Esophagus muscularis mucosa (tissue), 4 donors: ENCODE measurements around the gene KCNQ2. TPM values are rescaled to one million over a fixed set of nuclear protein-coding genes. Genes with fewer than 3 reads are reported as not detected.

ENCODE experiments used
- DNase-seq: peaks from one replicate; pipeline ENCODE4 v3.0.0-alpha.2; 2017; ENCODE audit errors: extremely low spot score
- H3K27ac ChIP-seq, 4 donors: fragments of 200-600 bp; sonication (generic); replicated peaks in 1 of 4; 1 replicate in 3 of 4; 2 replicates in 1 of 4; pipeline ENCODE4 v1.5.1; 2016 to 2019; ENCODE audit warnings: mild to moderate bottlenecking in 1 of 4
- H3K27me3 ChIP-seq, 4 donors: fragments of 200-600 bp; sonication (generic); one replicate each; pipeline versions ENCODE4 v1.5.1 to v1.6.0; 2016 to 2019
- H3K36me3 ChIP-seq, 4 donors: fragments of 200-600 bp; sonication (generic); one replicate each; pipeline ENCODE4 v1.5.1; 2016 to 2019
- H3K4me1 ChIP-seq, 4 donors: fragments of 200-600 bp; sonication (generic); one replicate each; pipeline ENCODE4 v1.5.1; 2016 to 2019
- H3K4me3 ChIP-seq, 4 donors: fragments of 200-600 bp; sonication (generic); 1 replicate in 2 of 4; 2 replicates in 2 of 4; pipeline ENCODE4 v1.5.1; 2016 to 2019; ENCODE audit warnings: mild to moderate bottlenecking in 4 of 4, moderate library complexity in 1 of 4
- H3K9me3 ChIP-seq, 4 donors: fragments of 200-600 bp; sonication (generic); 1 replicate in 3 of 4; 2 replicates in 1 of 4; pipeline ENCODE4 v1.5.1; 2016 to 2019
- EP300 ChIP-seq: sonication (generic); formaldehyde crosslinking; IDR thresholded peaks from one replicate; pipeline ENCODE4 v1.6.1; 2017; ENCODE audit warnings: antibody characterized with exemption
- POLR2A ChIP-seq: fragments of 450-650 bp; IDR thresholded peaks from one replicate; pipeline ENCODE4 v1.6.1; 2017; ENCODE audit warnings: antibody characterized with exemption, moderate library complexity, mild to moderate bottlenecking, low read depth
- POLR2AphosphoS5 ChIP-seq, 2 donors: sonication (generic); formaldehyde crosslinking; IDR thresholded peaks; one replicate each; pipeline ENCODE4 v1.6.1; 2017; ENCODE audit warnings: antibody characterized with exemption in 2 of 2
- WGBS: methylation state at CpG from one replicate; pipeline ENCODE4 v1.1.5; 2018; 5-methylcytosine and 5-hydroxymethylcytosine counted together
- intact Hi-C: fragments of 100-400 bp; cut with DNase I; formaldehyde crosslinking; loops from one replicate; pipeline ENCODE4 v1.15.1; 2023
- total RNA-seq, 4 donors: library from RNA; depleted of rRNA; stranded (reverse); fragments of >200 nt; gene quantifications; one replicate each; pipeline versions ENCODE4 v1.1.0 to v1.2.1, GENCODE V29; 2016
- TF ChIP-seq, protein P1 (sequence below), 3 experiments: fragments of 200-600 bp in 2 of 3; fragments of 450-650 bp in 1 of 3; sonication (generic) in 2 of 3; IDR thresholded peaks; one replicate each; pipeline ENCODE4 v1.5.1; 2017 to 2019; ENCODE audit warnings: antibody characterized with exemption in 3 of 3, mild to moderate bottlenecking in 2 of 3, moderate library complexity in 1 of 3

KCNQ2 gene
- total RNA-seq, 4 donors from 2014 or later: 0.11 to 1.6 (median 0.50) TPM; not detected in 1

GRCh38 chr20:63513207-63513606 lies 40.8 kb upstream of the KCNQ2 start:
- H3K4me1 ChIP-seq: no peaks in the 10 kb centered on the region
- intact Hi-C loops: no loop called here
- WGBS: 73% methylated on average over 3 of the region's 3 CpGs
- peaks cover 0 to 40% (median 1%) of the 10 kb centered on the region in 4 donors for H3K27me3 ChIP-seq
- TF ChIP-seq, protein P1, sequence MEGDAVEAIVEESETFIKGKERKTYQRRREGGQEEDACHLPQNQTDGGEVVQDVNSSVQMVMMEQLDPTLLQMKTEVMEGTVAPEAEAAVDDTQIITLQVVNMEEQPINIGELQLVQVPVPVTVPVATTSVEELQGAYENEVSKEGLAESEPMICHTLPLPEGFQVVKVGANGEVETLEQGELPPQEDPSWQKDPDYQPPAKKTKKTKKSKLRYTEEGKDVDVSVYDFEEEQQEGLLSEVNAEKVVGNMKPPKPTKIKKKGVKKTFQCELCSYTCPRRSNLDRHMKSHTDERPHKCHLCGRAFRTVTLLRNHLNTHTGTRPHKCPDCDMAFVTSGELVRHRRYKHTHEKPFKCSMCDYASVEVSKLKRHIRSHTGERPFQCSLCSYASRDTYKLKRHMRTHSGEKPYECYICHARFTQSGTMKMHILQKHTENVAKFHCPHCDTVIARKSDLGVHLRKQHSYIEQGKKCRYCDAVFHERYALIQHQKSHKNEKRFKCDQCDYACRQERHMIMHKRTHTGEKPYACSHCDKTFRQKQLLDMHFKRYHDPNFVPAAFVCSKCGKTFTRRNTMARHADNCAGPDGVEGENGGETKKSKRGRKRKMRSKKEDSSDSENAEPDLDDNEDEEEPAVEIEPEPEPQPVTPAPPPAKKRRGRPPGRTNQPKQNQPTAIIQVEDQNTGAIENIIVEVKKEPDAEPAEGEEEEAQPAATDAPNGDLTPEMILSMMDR (IDR thresholded peaks at IDR 0.05): no peak
- no peak for TF ChIP-seq POLR2A
- no peak for TF ChIP-seq EP300
- no peak for TF ChIP-seq POLR2AphosphoS5 (IDR thresholded peaks at IDR 0.05)
- no peaks in the 10 kb centered on the region for H3K9me3 ChIP-seq
- H3K36me3 ChIP-seq: no peaks in the 10 kb centered on the region
- DNase-seq: no peak
- H3K4me3 ChIP-seq: no peak overlapping the region
- no peak overlapping the region for H3K27ac ChIP-seq

GRCh38 chr20:63509088-63509564 lies 36.7 kb upstream of the KCNQ2 start:
- H3K36me3 ChIP-seq: no peaks in the 10 kb centered on the region
- intact Hi-C loops: no loop called here
- no peak overlapping the region for H3K27ac ChIP-seq
- 86% methylated on average over 9 of the region's 9 CpGs for WGBS
- H3K4me1 ChIP-seq: no peaks in the 10 kb centered on the region
- no peak for DNase-seq
- H3K27me3 ChIP-seq: peaks cover 0 to 77% (median 5%) of the 10 kb centered on the region in 4 donors
- no peak overlapping the region for H3K4me3 ChIP-seq
- peaks cover 0 to 19% (median 17%) of the 10 kb centered on the region in 4 donors for H3K9me3 ChIP-seq
- TF ChIP-seq EP300 (no peak), POLR2A (no peak), POLR2AphosphoS5 (IDR thresholded peaks at IDR 0.05) (no peak)
- TF ChIP-seq, protein P1 (IDR thresholded peaks at IDR 0.05): no peak

- 88% methylated on average over 33 of the region's 33 CpGs for WGBS
- Histone ChIP-seq H3K36me3 (no peaks in the 10 kb centered on the region), H3K27me3 (peaks cover 0 to 85% (median 5%) of the 10 kb centered on the region in 4 donors), H3K4me3 (no peak overlapping the region), H3K27ac (no peak overlapping the region), H3K4me1 (no peaks in the 10 kb centered on the region), H3K9me3 (peaks cover 0 to 20% (median 17%) of the 10 kb centered on the region in 4 donors)
- TF ChIP-seq, protein P1 (IDR thresholded peaks at IDR 0.05): no peak
- no peak for TF ChIP-seq POLR2A
- no peak for TF ChIP-seq EP300
- no peak for TF ChIP-seq POLR2AphosphoS5 (IDR thresholded peaks at IDR 0.05)
- intact Hi-C loops: no loop called here
- DNase-seq: no peak
Measured at GRCh38 chr20:63508072-63508768, 35.8 kb upstream of the KCNQ2 start.

DNA sequence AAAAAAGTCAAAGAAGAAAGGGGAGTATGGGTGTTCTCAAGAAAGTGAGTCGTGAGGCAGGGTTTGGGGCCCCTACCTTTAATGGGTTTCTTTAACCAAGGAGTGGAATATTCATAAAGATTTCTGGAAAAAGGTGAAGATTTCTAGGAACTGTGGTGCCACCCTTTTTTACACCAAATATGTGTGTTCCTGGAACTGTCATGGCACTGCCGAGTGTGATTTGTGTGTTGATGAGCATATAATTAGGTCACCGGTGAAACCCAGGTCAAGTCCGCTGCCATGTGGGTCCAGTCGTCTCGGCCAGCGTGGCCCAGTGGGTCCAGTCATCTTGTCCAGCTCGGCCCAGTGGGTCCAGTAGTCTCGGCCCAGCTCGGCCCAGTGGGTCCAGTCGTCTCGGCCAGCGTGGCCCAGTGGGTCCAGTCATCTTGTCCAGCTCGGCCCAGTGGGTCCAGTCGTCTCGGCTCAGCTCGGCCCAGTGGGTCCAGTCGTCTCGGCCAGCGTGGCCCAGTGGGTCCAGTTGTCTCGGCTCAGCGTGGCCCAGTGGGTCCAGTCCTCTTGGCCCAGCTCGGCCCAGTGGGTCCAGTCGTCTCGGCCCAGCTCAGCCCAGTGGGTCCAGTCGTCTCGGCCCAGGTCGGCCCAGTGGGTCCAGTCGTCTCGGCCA lies 34.8 kb upstream of the KCNQ2 start:
- TF ChIP-seq, protein P1 (IDR thresholded peaks at IDR 0.05): no peak
- no peak for TF ChIP-seq EP300
- TF ChIP-seq POLR2AphosphoS5 (IDR thresholded peaks at IDR 0.05): no peak
- TF ChIP-seq POLR2A: no peak
- intact Hi-C loops: no loop called here
- H3K27me3 ChIP-seq: peaks cover 0 to 89% (median 9%) of the 10 kb centered on the region in 4 donors

More for the DNA sequence above, 34.8 kb upstream of the KCNQ2 start:
- DNase-seq: no peak
- H3K4me1 ChIP-seq: peaks cover 0 to 1% (median under 1%) of the 10 kb centered on the region in 4 donors
- H3K27ac ChIP-seq: no peak overlapping the region
- H3K4me3 ChIP-seq: no peak overlapping the region
- 93% methylated on average over 8 of the region's 30 CpGs for WGBS
- peaks cover 0 to 20% (median 17%) of the 10 kb centered on the region in 4 donors for H3K9me3 ChIP-seq
- H3K36me3 ChIP-seq: no peaks in the 10 kb centered on the region
